Stimulated activated CD4-positive, alpha-beta T cell treated with anti-CD3 and anti-CD28 coated beads, Interleukin-2, amount 100 ng/mL, for 24 hours (primary cell): ENCODE results near the gene TBC1D21.

Experiments used
- DNase-seq, 2 donors: peaks; one replicate each; pipeline ENCODE4 v3.0.0-alpha.2; 2020

Gene TBC1D21

DNA sequence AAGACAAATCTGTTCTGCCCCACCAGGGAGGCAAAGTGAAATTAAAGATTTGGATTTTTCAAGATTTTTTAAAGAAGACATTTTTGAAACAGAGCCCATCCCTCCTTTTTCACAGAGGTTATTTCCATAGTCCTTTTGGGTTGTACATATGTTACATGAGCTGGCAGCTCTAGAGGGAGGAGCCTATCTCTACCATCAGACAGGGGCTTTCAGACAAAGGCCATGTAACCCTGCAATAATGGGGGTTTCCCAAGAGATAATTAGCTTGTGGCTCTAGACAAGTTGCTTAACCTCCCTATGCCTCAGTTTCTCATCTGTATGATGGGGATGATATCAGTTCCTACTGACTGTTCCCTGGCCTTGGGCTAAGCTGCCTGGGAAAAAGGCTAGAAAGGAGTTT, 8.0 kb upstream of the TBC1D21 start:
- DNase-seq: no peak

DNA sequence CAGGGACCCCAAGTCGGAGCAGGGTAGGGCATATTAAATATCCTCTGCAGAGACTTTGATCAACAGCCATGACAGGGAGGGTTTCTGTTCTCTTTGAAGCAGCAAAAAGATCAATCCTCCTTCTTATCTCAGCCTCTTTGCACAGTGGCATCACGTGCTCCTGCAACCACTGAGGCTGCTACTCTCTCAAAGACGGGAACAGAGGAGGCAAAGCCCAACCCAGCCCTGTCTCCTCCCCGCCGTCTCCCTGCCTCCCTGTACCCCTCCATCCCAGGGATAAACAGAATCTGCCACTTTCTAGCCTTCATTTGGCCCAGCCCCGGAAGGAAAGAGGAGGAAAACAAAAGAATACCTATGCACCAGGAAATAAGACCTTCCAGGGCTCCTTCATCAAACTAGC, 7.5 kb upstream of the TBC1D21 start:
- DNase-seq: no peak

DNA sequence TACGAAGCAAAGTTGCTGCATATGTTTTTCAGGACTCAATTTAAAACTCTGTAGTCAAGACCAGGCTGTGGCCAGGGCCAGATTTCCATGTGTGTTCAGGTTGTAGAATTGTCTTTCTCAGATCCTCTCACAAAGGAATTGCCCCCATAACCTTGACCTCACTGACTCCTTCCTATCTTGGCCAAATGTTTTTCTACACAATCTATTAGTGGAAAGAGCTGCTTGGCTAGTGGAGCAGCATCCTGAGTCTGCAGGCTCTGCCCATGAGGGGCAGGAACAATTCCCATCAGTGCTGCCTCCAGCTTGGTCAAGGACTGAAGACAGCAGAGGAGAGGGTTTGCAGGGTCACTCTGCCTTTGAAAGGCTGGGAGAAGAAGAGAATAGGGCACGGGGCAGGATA, 6.9 kb upstream of the TBC1D21 start:
- no peak for DNase-seq

DNA sequence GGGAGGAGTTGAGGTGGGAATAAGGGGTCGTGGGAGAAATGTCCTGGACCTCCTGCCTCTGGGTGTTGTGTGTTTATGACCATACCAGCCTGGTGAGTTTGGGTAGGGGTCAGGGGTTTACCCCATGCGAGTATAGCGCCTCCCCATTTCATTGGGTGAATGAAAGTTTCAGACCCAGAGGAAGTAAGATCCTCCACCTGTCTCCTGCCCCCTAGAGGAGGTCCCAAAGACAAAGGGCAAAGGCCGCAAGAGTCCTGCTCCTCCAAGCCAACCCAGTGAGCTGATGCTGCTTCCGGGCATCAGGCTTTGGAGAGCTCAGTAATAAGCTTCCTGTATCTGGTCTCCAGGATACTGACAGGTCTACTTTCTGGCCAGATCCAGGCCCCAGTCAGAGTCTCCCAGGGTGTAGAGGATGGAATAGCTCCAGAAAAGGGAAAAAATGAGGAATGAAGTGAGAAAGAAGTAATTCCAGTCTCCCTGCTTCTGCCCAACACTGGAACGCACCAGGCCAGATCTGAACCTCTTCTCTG, 6.4 kb upstream of the TBC1D21 start:
- no peak for DNase-seq

DNA sequence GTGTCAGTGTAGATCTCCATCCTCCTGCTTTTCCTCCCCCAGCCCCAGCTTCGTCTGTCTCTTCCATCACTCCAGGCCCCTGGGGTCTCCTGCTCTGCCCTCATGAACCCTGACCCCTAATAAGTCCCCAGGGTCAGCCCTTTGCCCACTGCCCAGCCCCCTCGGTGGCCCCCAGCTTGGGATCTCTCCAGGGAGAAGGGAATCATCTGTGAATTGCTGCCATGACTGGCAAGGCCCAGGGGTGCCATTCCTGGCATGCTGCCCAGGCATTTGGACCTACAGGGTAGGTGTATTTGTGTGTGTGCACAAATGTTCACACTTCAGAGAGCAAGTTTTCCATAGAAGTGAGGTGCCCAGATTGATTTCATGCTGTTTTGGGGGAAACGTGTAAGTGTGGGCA, 5.9 kb upstream of the TBC1D21 start:
- no peak for DNase-seq

DNA sequence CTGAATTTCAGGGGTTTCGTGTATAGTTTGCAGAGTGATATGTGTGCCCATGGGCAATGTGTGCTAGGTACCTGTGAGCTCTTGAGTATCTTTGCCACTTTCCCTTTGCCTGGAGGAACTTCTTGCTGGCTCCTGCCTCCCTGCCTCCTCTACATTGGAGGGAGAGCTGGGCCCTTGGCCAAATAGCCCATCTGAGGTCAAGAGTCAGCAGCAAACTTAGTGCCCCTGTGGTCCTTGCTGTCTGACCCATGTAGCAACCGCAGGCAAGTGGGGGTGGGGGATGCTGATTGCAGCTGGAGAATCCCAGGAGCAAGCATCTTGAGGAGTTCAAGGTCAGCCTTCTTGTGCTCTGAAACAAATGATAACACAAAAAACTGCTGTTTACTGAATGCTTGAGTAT, 5.4 kb upstream of the TBC1D21 start:
- no peak for DNase-seq

DNA sequence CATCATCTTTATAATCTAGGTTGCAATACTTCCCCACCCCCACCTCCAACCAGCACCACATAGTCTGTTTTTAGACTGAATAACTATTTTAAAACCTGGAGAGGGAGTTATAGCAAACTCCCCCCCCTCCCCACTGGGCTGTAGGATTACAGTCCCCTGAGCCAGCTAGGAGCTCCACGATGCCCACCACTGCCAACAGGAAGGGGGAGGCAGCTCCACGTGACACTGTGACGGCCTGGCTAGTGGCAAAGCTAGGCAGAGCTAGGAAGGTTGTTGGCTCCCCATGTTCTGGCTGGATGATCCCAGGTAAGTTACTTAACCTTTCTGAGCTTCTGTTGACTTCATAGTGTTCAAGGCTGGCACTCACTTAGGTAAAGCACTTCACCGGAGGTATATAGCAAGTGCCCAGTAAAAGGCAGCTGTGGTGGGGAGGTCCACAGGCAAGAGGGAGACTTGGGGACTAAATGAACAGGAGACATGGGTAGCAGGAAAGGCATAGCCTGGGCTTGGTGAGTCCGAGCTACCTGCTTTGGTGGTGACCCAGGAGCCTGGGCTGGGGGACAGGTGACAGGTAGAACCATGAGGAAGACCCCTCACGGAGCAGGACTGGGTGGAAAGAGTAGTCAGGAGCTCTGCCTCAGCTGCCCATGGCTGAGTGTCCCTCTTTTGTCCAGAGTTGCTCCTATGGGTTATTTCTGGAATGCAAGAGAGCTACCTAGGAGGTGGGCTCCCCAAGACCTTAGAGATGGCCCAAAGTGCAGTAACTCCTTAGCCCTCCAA, 4.0 kb upstream of the TBC1D21 start:
- no peak for DNase-seq

DNA sequence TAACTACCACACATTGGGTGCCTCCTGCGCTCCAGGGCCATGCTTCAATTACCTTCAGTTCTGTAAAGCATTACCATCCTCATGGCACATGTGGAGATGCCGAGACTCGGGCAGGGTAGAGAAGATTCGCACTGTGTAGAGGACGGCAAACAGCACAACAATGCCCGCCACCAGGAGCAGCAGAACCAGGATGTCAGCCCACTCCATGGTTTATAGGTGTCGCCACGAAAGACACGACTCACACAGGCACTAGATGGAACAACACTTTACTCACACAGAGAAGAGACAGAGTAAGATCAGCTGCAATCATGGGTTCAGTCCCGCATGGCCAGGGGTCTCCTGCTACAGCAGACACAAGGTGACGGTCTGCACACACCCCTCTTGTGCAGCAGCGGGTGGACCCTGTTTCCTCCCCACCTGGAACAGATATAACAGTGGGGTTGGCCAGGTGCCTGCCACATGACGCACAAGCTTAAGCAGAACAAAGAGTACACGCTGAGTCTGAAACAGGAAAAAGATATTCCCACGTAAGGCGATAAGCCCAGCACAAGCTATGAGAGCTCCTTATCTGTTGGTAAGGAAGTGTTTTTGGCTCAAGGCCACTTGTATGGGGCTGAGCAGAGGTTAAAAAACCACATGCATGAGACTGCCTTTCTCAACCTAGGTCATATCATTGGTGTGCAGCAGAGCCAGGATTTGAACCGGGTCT, 2.5 kb upstream of the TBC1D21 start:
- no peak for DNase-seq

DNA sequence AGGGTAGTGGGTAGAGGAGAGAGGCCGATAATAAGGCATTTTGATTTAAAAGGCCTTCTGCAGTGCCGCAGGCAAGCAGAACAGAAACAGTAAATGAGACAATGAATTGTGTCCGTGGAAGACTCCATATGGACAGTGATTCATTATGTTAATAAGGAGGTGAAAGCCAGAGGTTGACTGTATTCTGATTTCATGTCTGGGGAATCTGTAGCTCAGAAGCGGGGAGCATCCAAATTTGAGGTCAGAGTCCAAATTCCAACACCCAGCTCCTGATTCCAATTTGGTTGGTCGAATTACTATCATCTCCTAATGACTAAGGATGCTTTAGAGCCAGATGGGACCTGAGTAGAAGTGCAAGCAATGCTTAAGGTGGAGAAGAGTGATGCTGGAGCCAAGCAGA, 1.0 kb upstream of the TBC1D21 start:
- DNase-seq: no peak

DNA sequence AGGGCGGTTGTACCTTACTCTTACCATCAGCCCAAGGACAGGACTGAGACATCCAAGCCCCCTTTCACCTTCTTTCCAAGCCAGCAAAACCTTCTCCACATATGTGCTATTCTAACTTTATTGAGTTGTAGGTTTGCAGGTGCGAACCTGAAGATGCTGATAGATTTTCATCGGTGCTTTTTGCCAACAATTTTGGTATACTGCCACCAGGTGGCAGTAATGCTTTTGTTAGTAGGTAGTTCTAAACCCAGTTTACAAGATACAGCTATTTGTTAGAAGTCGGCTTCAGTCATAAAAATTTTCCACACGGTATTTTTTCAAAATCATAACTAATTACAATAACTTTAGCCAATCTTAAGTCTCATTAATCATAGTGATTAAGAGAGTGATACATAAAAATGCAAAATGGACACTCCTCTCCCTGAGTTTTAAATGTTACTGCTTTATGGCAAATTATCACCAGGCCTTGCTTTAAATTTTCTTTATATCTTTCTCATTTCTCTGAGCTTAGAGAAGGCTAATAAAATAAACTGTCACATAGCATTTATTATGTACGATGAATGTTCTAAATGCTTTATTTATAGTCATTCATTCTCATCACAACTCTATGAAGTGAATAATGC, 636 bp downstream of the TBC1D21 start:
- DNase-seq: peak; percentile 14 to 35

DNA sequence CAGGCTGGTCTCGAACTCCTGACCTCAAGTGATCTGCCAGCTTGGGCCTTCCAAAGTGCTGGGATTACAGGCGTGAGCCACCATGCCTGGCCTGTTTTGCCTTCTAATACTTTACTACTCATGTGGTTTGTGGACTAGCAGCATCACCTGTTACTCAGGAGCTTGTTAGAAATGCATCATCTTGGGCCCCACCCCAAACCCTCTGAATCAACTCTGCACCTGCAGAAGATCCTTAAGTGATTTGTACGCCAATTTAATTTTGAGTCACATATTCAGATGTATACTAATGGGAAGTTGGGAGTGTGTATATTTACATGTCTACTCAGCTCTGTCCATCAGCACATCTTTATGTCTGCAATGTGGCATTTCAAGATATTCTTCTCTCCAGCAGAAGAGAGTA, 6.1 kb downstream of the TBC1D21 start:
- no peak for DNase-seq

DNA sequence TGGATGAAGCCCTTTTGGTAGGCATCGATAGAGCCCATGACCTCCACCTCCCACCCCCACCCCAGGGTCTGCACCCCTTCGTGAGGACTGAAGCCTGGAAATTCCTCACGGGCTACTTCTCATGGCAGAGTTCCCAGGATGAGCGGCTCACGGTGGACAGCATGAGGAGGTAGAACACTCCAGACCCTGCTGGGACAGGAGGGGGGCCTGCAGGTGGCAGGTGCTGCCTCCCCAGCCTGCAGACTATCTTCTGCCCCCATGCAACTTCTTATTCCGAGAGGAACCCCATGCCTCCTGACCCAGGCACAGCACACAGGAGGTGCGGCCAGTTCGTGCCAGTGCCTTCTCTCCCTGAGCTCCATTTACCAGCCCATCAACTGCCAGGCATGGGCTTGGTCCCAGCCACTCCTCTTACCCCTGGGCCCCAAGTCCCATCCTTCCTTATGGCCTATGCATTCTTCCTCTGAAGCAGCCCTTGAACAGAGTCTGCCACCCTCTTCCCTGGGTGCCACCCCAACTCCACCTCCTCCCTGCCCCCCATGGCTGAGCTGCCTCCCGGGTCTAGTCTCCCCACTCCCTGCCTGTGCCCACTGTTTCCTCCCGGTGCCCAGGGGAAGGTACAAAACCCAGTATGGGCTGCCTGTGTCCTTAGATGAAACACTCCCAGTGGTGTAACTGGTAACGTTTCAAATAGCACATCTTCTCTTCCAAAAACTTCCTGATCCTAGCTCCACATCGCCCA, 8.4 kb downstream of the TBC1D21 start:
- no peak for DNase-seq

DNA sequence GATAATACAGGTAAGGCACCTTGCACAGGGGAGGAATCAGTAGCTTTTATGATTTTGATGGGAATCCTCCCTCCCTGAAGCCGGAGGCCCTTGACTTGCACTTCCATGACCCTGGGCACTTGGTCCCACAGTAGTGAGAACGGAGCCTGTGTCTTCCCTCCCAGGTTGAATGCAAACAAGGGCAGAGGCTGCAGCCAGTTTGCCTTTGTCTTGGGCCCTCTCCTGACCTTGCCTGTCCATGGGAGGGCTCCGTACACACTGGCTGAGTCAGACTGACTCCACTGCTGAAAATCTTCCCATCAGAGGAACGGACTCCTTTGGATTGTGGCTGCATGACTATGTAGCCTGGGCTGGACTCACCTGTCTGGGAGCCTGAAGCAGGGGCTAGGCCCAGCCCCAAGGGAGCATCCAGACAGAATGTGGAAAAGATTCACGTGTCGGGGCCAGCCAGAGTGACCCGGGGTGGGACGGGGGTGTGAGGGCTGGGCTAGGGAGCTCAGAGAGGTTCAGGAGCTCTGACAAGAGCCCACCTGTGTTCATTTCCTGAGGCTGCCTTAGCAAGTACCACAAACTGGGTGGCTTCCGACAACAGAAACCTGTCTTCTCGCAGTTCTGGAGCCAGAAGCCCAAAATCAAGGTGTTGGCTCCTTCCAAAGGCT, 9.5 kb downstream of the TBC1D21 start:
- no peak for DNase-seq

DNA sequence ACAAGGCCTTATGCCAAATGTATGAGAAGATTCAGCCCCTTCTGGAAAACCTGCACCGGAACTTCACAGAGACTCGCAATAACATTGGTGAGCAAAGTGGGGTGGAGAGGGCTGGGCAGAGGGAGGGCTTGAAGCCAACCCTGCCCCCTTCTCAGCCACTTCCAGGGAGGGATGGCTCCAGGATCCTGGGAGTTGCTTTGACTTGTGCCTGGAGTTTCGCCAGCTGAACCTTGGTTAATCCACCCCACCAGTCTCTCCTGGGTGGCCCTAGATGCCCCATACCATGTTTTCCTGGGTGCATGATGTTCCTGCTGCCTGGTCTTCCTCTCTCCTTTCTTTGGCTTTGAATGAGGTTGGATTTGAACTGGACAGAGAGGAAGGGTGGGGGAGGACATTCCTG, 10.8 kb downstream of the TBC1D21 start:
- no peak for DNase-seq

DNA sequence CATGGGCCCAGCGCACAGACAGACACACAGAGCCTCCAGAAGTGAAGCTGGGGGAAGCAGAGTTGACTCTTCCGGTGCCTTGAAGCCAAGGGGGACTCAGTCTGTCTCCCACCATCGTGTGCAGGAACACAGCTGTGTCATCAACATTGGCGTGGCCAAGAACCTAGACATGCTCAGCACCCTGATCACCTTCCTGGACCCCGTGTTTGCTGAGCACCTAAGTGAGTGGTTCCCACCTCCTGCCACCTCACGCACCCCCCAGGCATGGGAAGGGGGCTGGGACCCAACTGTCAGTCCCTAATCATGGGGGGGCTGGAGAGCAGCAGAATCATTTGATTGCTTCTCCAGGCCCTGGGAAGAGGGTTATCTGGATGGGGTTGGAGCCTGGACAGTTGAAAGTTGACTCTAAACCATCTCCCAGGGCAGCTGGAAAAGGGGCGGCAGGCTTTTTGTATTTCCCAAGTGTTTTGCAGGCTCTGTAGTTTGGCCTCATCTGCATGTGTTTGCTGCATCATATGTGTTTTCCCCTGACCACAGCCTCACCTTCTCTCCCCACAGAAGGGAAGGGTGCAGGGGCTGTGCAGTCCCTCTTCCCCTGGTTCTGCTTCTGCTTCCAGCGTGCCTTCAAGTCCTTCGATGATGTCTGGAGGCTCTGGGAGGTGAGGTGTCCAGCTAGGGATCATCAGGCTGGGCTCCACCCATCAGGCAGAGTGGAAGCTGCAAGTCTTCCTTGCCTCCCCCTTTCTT, 12.8 kb downstream of the TBC1D21 start:
- DNase-seq: no peak

DNA sequence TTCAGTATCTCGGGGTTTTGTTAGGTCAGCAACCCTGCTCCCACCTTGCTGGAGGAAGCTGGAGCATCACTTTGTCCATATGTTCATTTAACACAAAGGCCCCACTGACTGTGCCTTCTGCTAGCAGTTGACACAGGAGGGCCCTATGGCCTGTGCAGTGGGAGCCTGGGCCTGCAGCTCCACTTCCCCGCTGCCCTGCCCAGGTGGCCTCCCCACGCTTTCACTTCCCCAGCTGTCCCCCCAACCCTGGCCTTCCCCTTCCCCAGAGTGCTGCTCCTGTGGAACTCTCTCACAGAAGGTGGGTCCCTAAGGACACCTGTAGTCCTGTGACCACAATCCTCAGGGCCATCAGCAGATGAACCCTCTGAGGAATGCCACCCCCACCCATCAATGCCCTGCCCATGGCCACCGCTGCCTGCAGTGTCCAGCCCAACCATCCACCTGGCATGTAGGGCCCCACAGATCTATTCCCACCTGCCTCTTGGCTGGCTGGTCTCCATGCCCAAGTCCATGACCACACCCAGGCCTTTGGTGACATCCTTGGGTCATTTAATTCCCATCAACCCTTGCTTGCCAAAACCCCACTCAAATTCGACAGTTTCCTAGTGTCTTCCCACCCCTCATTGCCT, 13.5 kb downstream of the TBC1D21 start:
- no peak for DNase-seq

DNA sequence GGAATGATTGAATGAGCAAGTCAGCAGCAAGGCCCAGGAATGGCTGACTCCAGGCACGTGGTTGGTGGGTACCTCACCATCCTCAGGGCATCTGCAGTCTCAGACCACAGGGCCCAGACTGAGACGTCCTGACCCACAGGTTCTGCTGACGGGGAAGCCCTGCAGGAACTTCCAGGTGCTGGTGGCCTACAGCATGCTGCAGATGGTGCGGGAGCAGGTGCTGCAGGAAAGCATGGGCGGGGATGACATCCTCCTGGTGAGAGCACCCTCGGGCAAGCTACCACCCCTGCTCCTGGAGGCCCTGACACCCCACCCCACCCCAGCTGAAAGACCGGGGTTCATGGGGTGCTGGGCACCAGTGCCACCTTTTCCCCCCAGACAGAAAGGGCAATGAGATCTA, 14.1 kb downstream of the TBC1D21 start:
- DNase-seq: no peak

DNA sequence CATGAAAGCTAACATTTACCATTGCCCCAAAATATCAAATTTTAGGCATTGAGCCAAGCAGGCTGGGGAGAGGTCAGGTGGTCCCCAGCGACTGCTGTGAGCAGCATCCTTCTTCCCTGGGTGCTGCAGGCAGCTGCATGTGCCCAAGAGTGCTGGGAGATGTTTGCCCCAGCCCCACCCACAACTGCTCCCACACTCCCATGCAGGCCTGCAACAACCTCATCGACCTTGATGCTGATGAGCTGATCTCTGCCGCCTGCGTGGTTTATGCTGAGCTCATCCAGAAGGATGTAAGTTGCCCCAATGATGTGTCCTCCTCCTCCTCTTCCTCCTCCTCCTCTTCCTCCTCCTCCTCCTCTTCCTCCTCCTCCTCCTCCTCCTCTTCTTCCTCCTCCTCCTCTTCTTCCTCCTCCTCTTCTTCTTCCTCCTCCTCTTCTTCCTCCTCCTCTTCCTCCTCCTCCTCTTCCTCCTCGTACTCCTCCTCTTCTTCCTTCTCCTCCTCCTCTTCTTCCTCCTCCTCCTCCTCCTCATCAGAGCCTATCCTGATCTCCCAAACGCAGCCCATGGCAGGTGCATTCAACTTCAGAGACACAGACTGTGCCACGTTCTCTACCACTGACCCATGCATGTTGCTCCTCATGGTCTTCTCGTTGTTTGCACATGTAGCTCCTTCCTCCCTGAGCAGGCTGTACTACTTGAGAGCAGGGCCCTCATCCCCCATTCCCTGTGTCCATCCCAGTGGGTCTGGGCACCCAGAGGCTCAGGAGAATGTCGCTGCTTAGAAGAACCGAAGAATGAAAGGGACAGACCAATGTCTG, 15.1 kb downstream of the TBC1D21 start:
- no peak for DNase-seq

DNA sequence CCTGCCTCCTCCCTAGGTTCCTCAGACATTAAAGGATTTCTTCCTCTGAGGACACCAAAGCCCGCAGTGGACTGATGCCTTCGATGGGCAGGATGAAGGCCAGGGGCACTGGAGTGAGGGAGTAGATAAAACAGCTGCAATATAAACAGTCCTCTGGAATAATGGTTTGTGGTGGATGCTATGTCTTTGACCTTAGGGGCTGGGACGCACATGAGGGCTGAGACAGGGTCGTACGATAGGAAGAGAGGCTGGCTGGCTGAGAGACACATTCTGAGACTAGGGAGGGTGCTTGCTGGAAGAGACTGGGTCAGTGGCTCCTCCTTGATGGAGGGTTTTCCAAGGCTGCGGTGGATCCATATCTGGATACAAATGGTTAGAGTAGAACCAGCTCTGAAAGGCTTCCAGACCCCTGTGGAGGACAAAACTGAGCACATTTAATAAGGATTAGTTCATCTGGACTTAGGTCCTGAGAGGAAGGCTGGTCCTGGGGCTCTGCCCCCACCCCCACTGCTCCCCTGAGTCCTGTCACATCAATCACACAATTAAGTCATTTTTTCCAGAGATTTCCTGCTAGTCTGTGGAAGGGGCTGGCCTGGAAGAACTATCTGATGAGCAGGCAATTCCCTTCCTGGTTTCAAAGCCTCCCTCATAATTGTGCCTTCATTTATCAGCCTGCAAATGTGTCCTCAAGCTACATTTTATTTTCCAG, 15.8 kb downstream of the TBC1D21 start:
- DNase-seq: no peak

DNA sequence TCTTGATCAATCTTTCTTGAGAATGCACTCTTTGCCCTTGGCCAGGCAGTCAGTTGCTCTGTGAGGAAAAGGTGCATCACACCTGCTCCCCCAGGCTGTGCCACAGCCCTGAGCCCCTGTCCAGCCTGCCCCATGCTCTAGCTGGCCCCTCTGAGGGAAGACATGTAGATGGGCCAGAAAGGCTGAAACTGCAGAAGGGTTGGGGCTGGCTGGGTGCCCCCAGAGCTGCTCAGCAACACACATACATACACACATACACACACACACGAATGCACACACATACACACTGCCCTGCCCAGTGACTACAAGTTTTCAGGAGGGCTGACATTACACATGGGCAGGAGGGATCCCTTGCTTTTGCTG, 16.4 kb downstream of the TBC1D21 start:
- no peak for DNase-seq
